ENCODE measurements around the gene NRXN3.

The NRXN3 gene

GRCh38 chr14:79583738-79584408 is 1413.7 kb downstream of the NRXN3 start:
- H3K4me3 ChIP-seq (ENCODE audit: low read depth, low read length) = no peak overlapping the region
- DNase-seq (ENCODE audit: low read depth) = no peak
- no peak for TF ChIP-seq CTCF (IDR thresholded peaks at IDR 0.05; ENCODE audit: low read depth, low read length, missing control alignments)
- in situ Hi-C loops (cut with HindIII; ENCODE audit: low sequenced_read_pairs) = no loop called here

- H3K4me3 ChIP-seq (ENCODE audit: low read depth, low read length) = no peak overlapping the region
- DNase-seq (ENCODE audit: low read depth) = peak; percentile 87
- peak; percentile 58 for TF ChIP-seq CTCF (IDR thresholded peaks at IDR 0.05; ENCODE audit: low read depth, low read length, missing control alignments)
- in situ Hi-C loops (cut with HindIII; ENCODE audit: low sequenced_read_pairs) = no loop called here
Measured at GRCh38 chr14:79584679-79585078, 1414.5 kb downstream of the NRXN3 start.

GRCh38 chr14:79585845-79586244 is 1415.7 kb downstream of the NRXN3 start:
- TF ChIP-seq CTCF (IDR thresholded peaks at IDR 0.05; ENCODE audit: low read depth, low read length, missing control alignments) = no peak
- in situ Hi-C loops (cut with HindIII; ENCODE audit: low sequenced_read_pairs) = no loop called here
- H3K4me3 ChIP-seq (ENCODE audit: low read depth, low read length) = no peak overlapping the region
- DNase-seq (ENCODE audit: low read depth) = peak; percentile 28

GRCh38 chr14:79586416-79586815 is 1416.2 kb downstream of the NRXN3 start:
- in situ Hi-C loops (cut with HindIII; ENCODE audit: low sequenced_read_pairs) = no loop called here
- DNase-seq (ENCODE audit: low read depth) = no peak
- H3K4me3 ChIP-seq (ENCODE audit: low read depth, low read length) = no peak overlapping the region
- TF ChIP-seq CTCF (IDR thresholded peaks at IDR 0.05; ENCODE audit: low read depth, low read length, missing control alignments) = no peak

GRCh38 chr14:79586989-79587598 is 1416.9 kb downstream of the NRXN3 start:
- TF ChIP-seq CTCF (IDR thresholded peaks at IDR 0.05; ENCODE audit: low read depth, low read length, missing control alignments) = no peak
- DNase-seq (ENCODE audit: low read depth) = peak; percentile 49
- in situ Hi-C loops (cut with HindIII; ENCODE audit: low sequenced_read_pairs) = no loop called here
- H3K4me3 ChIP-seq (ENCODE audit: low read depth, low read length) = no peak overlapping the region

- TF ChIP-seq CTCF (IDR thresholded peaks at IDR 0.05; ENCODE audit: low read depth, low read length, missing control alignments) = no peak
- DNase-seq (ENCODE audit: low read depth) = no peak
- H3K4me3 ChIP-seq (ENCODE audit: low read depth, low read length) = no peak overlapping the region
- in situ Hi-C loops (cut with HindIII; ENCODE audit: low sequenced_read_pairs) = no loop called here
Measured at GRCh38 chr14:79587875-79588274, 1417.7 kb downstream of the NRXN3 start.

Data from astrocyte of the cerebellum (primary cell).